GM18499 (cell line): ENCODE data around the gene GHRH.

Source experiments
- ATAC-seq: cut with Tn5 transposase; IDR thresholded peaks from one replicate; pipeline ENCODE4 v1.9.1; 2021; ENCODE audit warnings: moderate number of reproducible peaks; ENCODE audit not compliant: insufficient read depth, unreplicated experiment

The GHRH gene

GRCh38 chr20:37243076-37243936 is 18.3 kb downstream of the GHRH start:
- ATAC-seq = no peak

GRCh38 chr20:37242503-37242902 is 19.1 kb downstream of the GHRH start:
- no peak for ATAC-seq

- ATAC-seq = no peak
These were observed 21.1 kb downstream of the GHRH start for GRCh38 chr20:37240337-37241067.

GRCh38 chr20:37238935-37239451 is 22.6 kb downstream of the GHRH start:
- no peak for ATAC-seq

GRCh38 chr20:37238426-37238825 is 23.2 kb downstream of the GHRH start:
- ATAC-seq = no peak

- ATAC-seq = no peak
These were observed 24.0 kb downstream of the GHRH start for GRCh38 chr20:37237656-37238055.

- ATAC-seq = no peak
These were observed 25.2 kb downstream of the GHRH start for GRCh38 chr20:37236462-37236861.

- ATAC-seq = no peak
These were observed 26.5 kb downstream of the GHRH start for GRCh38 chr20:37235065-37235464.

- ATAC-seq = no peak
These were observed 27.4 kb downstream of the GHRH start for GRCh38 chr20:37234254-37234581.

- ATAC-seq = no peak
These were observed 27.9 kb downstream of the GHRH start for GRCh38 chr20:37233548-37234253.

- no peak for ATAC-seq
These were observed 29.5 kb downstream of the GHRH start for GRCh38 chr20:37231947-37232630.

GRCh38 chr20:37230200-37230599 is 31.4 kb downstream of the GHRH start:
- ATAC-seq = no peak

GRCh38 chr20:37229357-37229756 is 32.3 kb downstream of the GHRH start:
- ATAC-seq = no peak

GRCh38 chr20:37228656-37229055 is 33.0 kb downstream of the GHRH start:
- ATAC-seq = no peak

- no peak for ATAC-seq
These were observed 33.5 kb downstream of the GHRH start for GRCh38 chr20:37228082-37228481.

GRCh38 chr20:37226889-37227288 is 34.7 kb downstream of the GHRH start:
- no peak for ATAC-seq

GRCh38 chr20:37225146-37225545 is 36.5 kb downstream of the GHRH start:
- ATAC-seq = no peak

- ATAC-seq = no peak
These were observed 38.6 kb downstream of the GHRH start for GRCh38 chr20:37223053-37223452.

- no peak for ATAC-seq
These were observed 39.5 kb downstream of the GHRH start for GRCh38 chr20:37222086-37222485.

- ATAC-seq = no peak
These were observed 40.9 kb downstream of the GHRH start for GRCh38 chr20:37220731-37221130.
